Measurements from ENCODE around the gene SUN1. TPM values are rescaled to one million over a fixed set of nuclear protein-coding genes. Genes with fewer than 3 reads are reported as not detected.

Gene SUN1
- total and polyA plus RNA-seq, 12 donors, result 69.2 to 211 (median 183) TPM

GRCh38 chr7:873367-874002, 41.2 kb downstream of the SUN1 start:
- H3K4me3 ChIP-seq, result no peak overlapping the region
- H3K4me1 ChIP-seq, result peaks cover 12 to 62% (median 44%) of the 10 kb centered on the region in 9 donors
- TF ChIP-seq CTCF (IDR thresholded peaks at IDR 0.05), result peak; percentile 89 to 98 (median 94)
- 27 to 29% methylated on average over 18 of the region's 18 CpGs for WGBS, 2 donors
- H3K27ac ChIP-seq, result peak overlapping the region in 9 of 10 donors; percentile 52 to 79 (median 66)
- H3K36me3 ChIP-seq, result peaks cover 0 to 66% (median 29%) of the 10 kb centered on the region in 9 donors
- intact Hi-C loops (cut with DNase I), result loop anchor here in 9 of 10 donors (1.0 to 10.0 kb wide), 11 partner anchors 36 to 551 kb away; partner anchors contain the start of gene SUN1 (in 3 of the 9)
- no peaks in the 10 kb centered on the region for H3K9me3 ChIP-seq
- DNase-seq (peak; percentile 78 to 81), ATAC-seq (peak; percentile 12 to 64 (median 44))
- H3K27me3 ChIP-seq, result no peaks in the 10 kb centered on the region

DNA sequence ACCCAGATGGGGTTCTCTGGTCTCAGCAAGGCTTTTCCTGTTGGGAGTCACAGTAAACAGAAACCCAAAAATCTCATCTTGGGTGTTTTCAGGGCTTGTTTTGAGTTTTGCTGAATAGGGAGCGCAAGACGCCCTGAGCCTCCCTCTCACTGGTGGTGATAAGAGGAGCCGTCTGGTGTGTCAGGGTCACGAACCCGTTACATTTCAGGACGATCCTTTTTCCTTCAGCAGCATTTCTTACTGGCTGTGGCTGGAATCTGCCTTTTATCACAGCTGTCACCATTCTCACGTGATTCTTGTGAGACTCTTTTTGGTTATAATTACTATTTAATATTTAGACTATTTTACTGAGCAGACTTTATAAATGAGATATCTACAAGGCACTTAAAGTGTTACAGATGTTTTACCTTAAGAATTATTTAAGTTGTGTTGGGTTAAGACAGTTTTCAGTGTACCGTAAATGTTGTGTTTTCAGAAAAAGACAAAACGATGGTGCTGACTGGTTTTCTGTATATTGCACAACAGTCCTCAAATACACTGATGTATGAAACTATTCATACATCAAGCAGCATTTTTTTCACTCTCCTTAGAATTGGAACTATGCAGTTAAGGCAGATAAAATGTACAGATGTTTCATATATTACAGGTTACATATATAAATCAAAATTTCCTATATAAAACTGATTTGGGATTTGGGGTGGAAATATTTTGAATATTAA, 41.9 kb downstream of the SUN1 start:
- peak overlapping the region in 9 of 10 donors; percentile 52 to 91 (median 66) for H3K27ac ChIP-seq
- DNase-seq (no peak), ATAC-seq (no peak)
- WGBS, 2 donors, result 53 to 64% methylated on average over 9 of the region's 9 CpGs
- peaks cover 11 to 65% (median 47%) of the 10 kb centered on the region in 9 donors for H3K4me1 ChIP-seq
- no peak for TF ChIP-seq CTCF (IDR thresholded peaks at IDR 0.05)
- intact Hi-C loops (cut with DNase I), result loop anchor here in 9 of 10 donors (5.0 to 10.0 kb wide), 8 partner anchors 37 to 552 kb away; partner anchors contain the start of gene SUN1 (in 3 of the 9)
- no peak overlapping the region for H3K4me3 ChIP-seq
- no peaks in the 10 kb centered on the region for H3K9me3 ChIP-seq
- H3K27me3 ChIP-seq, result no peaks in the 10 kb centered on the region
- H3K36me3 ChIP-seq, result peaks cover 0 to 69% (median 28%) of the 10 kb centered on the region in 9 donors

DNA sequence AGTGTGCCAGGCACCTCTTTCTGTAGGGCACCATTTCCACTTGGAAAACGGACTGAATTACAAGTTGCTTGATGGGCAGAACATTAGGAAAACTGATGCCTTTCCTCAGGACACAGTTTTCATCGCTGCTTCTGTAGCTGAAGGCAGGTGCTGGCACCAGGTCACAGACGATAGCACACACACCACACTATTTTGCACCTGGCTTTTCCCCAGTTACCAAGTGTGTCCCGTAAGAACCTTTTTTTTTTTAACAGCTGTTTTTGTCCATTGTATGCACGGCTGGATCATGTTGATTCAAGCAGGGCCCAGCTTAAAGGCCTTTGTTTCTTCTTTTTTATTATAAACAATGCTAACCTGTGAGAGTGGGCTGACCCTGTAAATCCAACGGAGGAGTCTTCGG, 42.8 kb downstream of the SUN1 start:
- Histone ChIP-seq H3K27ac (peak overlapping the region in 4 of 10 donors; percentile 82 to 91 (median 83)), H3K36me3 (peaks cover 0 to 66% (median 28%) of the 10 kb centered on the region in 9 donors), H3K27me3 (no peaks in the 10 kb centered on the region), H3K9me3 (no peaks in the 10 kb centered on the region), H3K4me1 (peaks cover 10 to 65% (median 49%) of the 10 kb centered on the region in 9 donors), H3K4me3 (no peak overlapping the region)
- intact Hi-C loops (cut with DNase I), result loop anchor here in 2 of 10 donors (10.0 kb wide), 2 partner anchors 50 to 550 kb away; no protein-coding TSS in a partner anchor
- ATAC-seq (no peak), DNase-seq (no peak)
- WGBS, 2 donors, result 80 to 84% methylated on average over 7 of the region's 7 CpGs
- TF ChIP-seq CTCF (IDR thresholded peaks at IDR 0.05), result no peak

DNA sequence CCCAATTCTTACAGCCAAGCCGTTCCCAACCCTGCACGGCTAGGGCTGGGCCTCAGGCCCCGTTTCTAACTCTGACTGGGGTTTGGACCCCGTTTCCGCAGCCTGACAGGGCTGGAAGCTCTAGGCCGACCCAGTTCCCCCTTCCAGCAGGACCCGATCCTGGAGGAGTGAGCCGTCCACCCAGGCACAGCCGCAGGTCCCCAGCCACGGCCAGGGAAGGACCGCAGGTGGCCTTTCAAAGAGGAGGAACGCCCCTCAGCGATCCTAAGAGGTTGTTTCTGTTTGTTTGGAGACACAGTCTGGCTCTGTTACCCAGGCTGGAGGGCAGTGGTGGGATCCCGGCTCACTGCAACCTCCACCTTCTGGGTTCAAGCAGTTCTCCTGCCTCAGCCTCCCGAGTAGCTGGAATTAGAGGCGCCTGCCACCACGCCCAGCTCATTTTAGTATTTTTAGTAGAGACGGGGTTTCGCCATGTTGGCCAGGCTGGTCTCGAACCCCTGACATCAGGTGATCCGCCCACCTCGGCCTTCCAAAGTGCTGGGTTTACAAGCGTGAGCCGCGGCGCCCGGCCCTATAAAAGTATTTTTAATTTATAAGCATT, 43.3 kb downstream of the SUN1 start:
- DNase-seq (peak in 1 of 2 donors; percentile 22), ATAC-seq (peak in 2 of 8 donors; percentile 2 to 6)
- Histone ChIP-seq H3K36me3 (peaks cover 0 to 63% (median 26%) of the 10 kb centered on the region in 9 donors), H3K27me3 (no peaks in the 10 kb centered on the region), H3K9me3 (no peaks in the 10 kb centered on the region), H3K4me1 (peaks cover 10 to 71% (median 53%) of the 10 kb centered on the region in 9 donors), H3K27ac (peak overlapping the region in 9 of 10 donors; percentile 69 to 91 (median 84)), H3K4me3 (peak overlapping the region in 9 of 10 donors; percentile 21 to 57 (median 50))
- TF ChIP-seq CTCF (IDR thresholded peaks at IDR 0.05), result no peak
- intact Hi-C loops (cut with DNase I), result loop anchor here in 2 of 10 donors (2.0 to 10.0 kb wide), 3 partner anchors 51 to 551 kb away; no protein-coding TSS in a partner anchor
- WGBS, 2 donors, result 74 to 81% methylated on average over 27 of the region's 27 CpGs

All from heart right ventricle (tissue), 16 donors.